ENCODE data around the gene LYZL4. TPM values are rescaled to one million over a fixed set of nuclear protein-coding genes. Genes with fewer than 3 reads are reported as not detected.
A peak's percentile ranks its signal among the peaks of the same experiment; 100 is the strongest.

Gene LYZL4
- not detected for polyA plus RNA-seq (ENCODE audit: insufficient read length in 12 of 12)
- long read RNA-seq, donor 1, result 0 reads
- long read RNA-seq, donor 2, result 0 reads
- long read RNA-seq, donor 3, result 0 reads
- long read RNA-seq, donor 4, result 0 reads
- long read RNA-seq, donor 5, result 0 reads
- long read RNA-seq, donor 6, result 0 reads
- long read RNA-seq, donor 7, result 0 reads
- long read RNA-seq, donor 8, result 0 reads
- long read RNA-seq, donor 9, result 0 reads
- long read RNA-seq, donor 10, result 0 reads
- long read RNA-seq, donor 11, result 0 reads

- peak; percentile 32 for DNase-seq
Measured at GRCh38 chr3:42410370-42411131, at the start of gene LYZL4. TSS of gene LYZL4 (minus strand) at chr3:42410610. CDS start at chr3:42407251, 3,359 bp downstream.

GRCh38 chr3:42459151-42459550, 48.7 kb upstream of the LYZL4 start:
- no peak for DNase-seq

- no peak for DNase-seq
Measured at GRCh38 chr3:42456211-42456610, 45.8 kb upstream of the LYZL4 start.

GRCh38 chr3:42451546-42452230, 41.3 kb upstream of the LYZL4 start:
- DNase-seq, result no peak

GRCh38 chr3:42451116-42451515, 40.7 kb upstream of the LYZL4 start:
- DNase-seq, result no peak

GRCh38 chr3:42450567-42450966, 40.2 kb upstream of the LYZL4 start:
- no peak for DNase-seq

- DNase-seq, result no peak
Measured at GRCh38 chr3:42447481-42447880, 37.1 kb upstream of the LYZL4 start.

- no peak for DNase-seq
Measured at GRCh38 chr3:42446111-42447050, 36.0 kb upstream of the LYZL4 start.

- peak; percentile 85 for DNase-seq
Measured at GRCh38 chr3:42443819-42444436, 33.5 kb upstream of the LYZL4 start.

- no peak for DNase-seq
Measured at GRCh38 chr3:42443292-42443691, 32.9 kb upstream of the LYZL4 start.

GRCh38 chr3:42442640-42443039, 32.2 kb upstream of the LYZL4 start:
- DNase-seq, result no peak

GRCh38 chr3:42441791-42442190, 31.4 kb upstream of the LYZL4 start:
- no peak for DNase-seq

- no peak for DNase-seq
Measured at GRCh38 chr3:42440924-42441323, 30.5 kb upstream of the LYZL4 start.

GRCh38 chr3:42439261-42440115, 29.1 kb upstream of the LYZL4 start:
- no peak for DNase-seq

GRCh38 chr3:42438758-42439157, 28.3 kb upstream of the LYZL4 start:
- DNase-seq, result no peak

- no peak for DNase-seq
Measured at GRCh38 chr3:42438193-42438592, 27.8 kb upstream of the LYZL4 start.

- DNase-seq, result no peak
Measured at GRCh38 chr3:42434777-42435380, 24.5 kb upstream of the LYZL4 start.

- no peak for DNase-seq
Measured at GRCh38 chr3:42432485-42432884, 22.1 kb upstream of the LYZL4 start.

- DNase-seq, result peak; percentile 66
Measured at GRCh38 chr3:42430781-42431532, 20.5 kb upstream of the LYZL4 start.
